Measurements from ENCODE around the gene PABPC4L. TPM values are rescaled to one million over a fixed set of nuclear protein-coding genes. Genes with fewer than 3 reads are reported as not detected.
"Not testable (repeated sequence)": the region's sequence is repeated elsewhere in the genome, so short reads cannot be mapped to it uniquely, and the experiment has no call there.

The PABPC4L gene
- total RNA-seq, 4 donors from 2014 or later: 0.09 to 0.51 (median 0.39) TPM; not detected in 1

GRCh38 chr4:134216411-134216810 is 14.8 kb upstream of the PABPC4L start:
- ATAC-seq (no peak), DNase-seq (no peak)
- no peak overlapping the region for H3K4me3 ChIP-seq
- H3K4me1 ChIP-seq: no peaks in the 10 kb centered on the region
- H3K27ac ChIP-seq: no peak overlapping the region
- in situ Hi-C loops (cut with MboI; ENCODE audit: low sequenced_read_pairs in 4 of 4) (no loop called here), intact Hi-C loops (cut with DNase I; ENCODE audit: low total_unique reads) (no loop called here)
- no peaks in the 10 kb centered on the region for H3K27me3 ChIP-seq
- H3K9me3 ChIP-seq: no peaks in the 10 kb centered on the region
- TF ChIP-seq POLR2A (IDR thresholded peaks at IDR 0.05): no peak
- TF ChIP-seq, protein P1, sequence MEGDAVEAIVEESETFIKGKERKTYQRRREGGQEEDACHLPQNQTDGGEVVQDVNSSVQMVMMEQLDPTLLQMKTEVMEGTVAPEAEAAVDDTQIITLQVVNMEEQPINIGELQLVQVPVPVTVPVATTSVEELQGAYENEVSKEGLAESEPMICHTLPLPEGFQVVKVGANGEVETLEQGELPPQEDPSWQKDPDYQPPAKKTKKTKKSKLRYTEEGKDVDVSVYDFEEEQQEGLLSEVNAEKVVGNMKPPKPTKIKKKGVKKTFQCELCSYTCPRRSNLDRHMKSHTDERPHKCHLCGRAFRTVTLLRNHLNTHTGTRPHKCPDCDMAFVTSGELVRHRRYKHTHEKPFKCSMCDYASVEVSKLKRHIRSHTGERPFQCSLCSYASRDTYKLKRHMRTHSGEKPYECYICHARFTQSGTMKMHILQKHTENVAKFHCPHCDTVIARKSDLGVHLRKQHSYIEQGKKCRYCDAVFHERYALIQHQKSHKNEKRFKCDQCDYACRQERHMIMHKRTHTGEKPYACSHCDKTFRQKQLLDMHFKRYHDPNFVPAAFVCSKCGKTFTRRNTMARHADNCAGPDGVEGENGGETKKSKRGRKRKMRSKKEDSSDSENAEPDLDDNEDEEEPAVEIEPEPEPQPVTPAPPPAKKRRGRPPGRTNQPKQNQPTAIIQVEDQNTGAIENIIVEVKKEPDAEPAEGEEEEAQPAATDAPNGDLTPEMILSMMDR (IDR thresholded peaks at IDR 0.05 in 4 of 5, conservative IDR thresholded peaks at IDR 0.05 in 1 of 5): no peak
- H3K36me3 ChIP-seq: no peaks in the 10 kb centered on the region

GRCh38 chr4:134215620-134216344 is 14.2 kb upstream of the PABPC4L start:
- DNase-seq (no peak), ATAC-seq (no peak)
- TF ChIP-seq POLR2A (IDR thresholded peaks at IDR 0.05): no peak
- TF ChIP-seq, protein P1 (IDR thresholded peaks at IDR 0.05 in 4 of 5, conservative IDR thresholded peaks at IDR 0.05 in 1 of 5): no peak
- intact Hi-C loops (cut with DNase I; ENCODE audit: low total_unique reads) (no loop called here), in situ Hi-C loops (cut with MboI; ENCODE audit: low sequenced_read_pairs in 4 of 4) (no loop called here)
- no peaks in the 10 kb centered on the region for H3K27me3 ChIP-seq
- H3K27ac ChIP-seq: no peak overlapping the region
- no peaks in the 10 kb centered on the region for H3K36me3 ChIP-seq
- no peaks in the 10 kb centered on the region for H3K4me1 ChIP-seq
- H3K9me3 ChIP-seq: no peaks in the 10 kb centered on the region
- H3K4me3 ChIP-seq: no peak overlapping the region

DNA sequence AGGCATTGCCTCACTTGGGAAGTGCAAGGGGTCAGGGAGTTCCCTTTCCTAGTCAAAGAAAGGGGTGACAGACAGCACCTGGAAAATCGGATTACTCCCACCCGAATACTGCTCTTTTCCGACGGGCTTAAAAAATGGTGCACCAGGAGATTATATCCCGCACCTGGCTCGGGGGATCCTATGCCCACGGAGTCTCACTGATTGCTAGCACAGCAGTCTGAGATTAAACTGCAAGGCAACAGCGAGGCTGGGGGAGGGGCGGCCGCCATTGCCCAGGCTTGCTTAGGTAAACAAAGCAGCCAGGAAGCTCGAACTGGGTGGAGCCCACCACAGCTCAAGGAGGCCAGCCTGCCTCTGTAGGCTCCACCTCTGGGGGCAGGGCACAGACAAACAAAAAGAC is 6.4 kb upstream of the PABPC4L start:
- H3K4me1 ChIP-seq; ATAC-seq; intact Hi-C loops (cut with DNase I; ENCODE audit: low total_unique reads); H3K27me3 ChIP-seq; H3K27ac ChIP-seq; H3K36me3 ChIP-seq; DNase-seq; in situ Hi-C loops (cut with MboI; ENCODE audit: low sequenced_read_pairs in 4 of 4); H3K4me3 ChIP-seq; H3K9me3 ChIP-seq: not testable (repeated sequence)

DNA sequence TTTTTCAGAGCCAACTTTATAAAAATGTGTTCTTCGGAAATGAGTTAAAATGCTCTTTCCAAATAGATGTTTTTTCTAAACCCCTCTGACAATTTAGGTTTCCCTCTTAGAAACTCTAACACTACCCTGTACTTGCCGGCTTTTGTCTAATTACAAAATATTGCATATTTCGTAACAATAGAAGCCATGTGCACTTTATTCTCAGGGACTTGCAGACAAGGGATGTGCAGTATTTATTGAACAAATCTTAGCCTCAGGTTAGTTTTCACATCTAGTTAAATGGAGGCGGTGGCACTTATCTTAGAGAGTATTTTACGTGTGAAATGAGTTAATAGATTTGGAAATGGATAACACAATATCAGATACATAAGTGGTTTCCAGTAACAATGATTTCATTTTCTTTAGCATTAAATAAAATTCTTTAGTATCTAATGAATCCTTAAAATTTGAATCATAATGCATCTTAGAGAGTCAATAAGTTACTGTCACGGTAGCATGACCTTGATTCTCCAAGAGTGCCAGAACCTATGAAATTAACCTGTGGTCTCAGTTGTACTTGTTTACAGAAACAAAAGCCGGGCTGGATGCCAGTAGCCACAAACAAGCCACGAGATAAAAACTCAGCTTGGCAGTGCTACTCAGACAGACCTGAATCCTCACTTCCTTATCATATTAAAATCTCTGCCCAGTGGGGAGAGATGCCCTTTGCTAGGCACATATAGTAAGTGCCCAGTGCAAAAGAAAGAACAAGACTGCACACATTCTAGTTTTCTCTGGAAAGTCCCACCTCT is 772 bp upstream of the PABPC4L start:
- in situ Hi-C loops (cut with MboI; ENCODE audit: low sequenced_read_pairs in 4 of 4) (no loop called here), intact Hi-C loops (cut with DNase I; ENCODE audit: low total_unique reads) (no loop called here)
- DNase-seq (no peak), ATAC-seq (no peak)
- H3K4me1 ChIP-seq: peaks cover 0 to 3% of the 10 kb centered on the region in 2 donors
- peak overlapping the region in 3 of 4 donors; percentile 48 to 56 (median 53) for H3K4me3 ChIP-seq
- TF ChIP-seq, protein P1 (IDR thresholded peaks at IDR 0.05 in 4 of 5, conservative IDR thresholded peaks at IDR 0.05 in 1 of 5): no peak
- TF ChIP-seq POLR2A (IDR thresholded peaks at IDR 0.05): no peak
- no peaks in the 10 kb centered on the region for H3K27me3 ChIP-seq
- H3K9me3 ChIP-seq: no peaks in the 10 kb centered on the region
- no peaks in the 10 kb centered on the region for H3K36me3 ChIP-seq
- H3K27ac ChIP-seq: peak overlapping the region in 1 of 4 donors; percentile 57

GRCh38 chr4:134200811-134201215 is 776 bp downstream of the PABPC4L start:
- H3K36me3 ChIP-seq: no peaks in the 10 kb centered on the region
- TF ChIP-seq, protein P1 (IDR thresholded peaks at IDR 0.05 in 4 of 5, conservative IDR thresholded peaks at IDR 0.05 in 1 of 5): no peak
- TF ChIP-seq POLR2A (IDR thresholded peaks at IDR 0.05): no peak
- no peak for ATAC-seq
- DNase-seq: no peak
- H3K4me3 ChIP-seq: peak overlapping the region; percentile 48 to 58 (median 54)
- H3K9me3 ChIP-seq: no peaks in the 10 kb centered on the region
- in situ Hi-C loops (cut with MboI; ENCODE audit: low sequenced_read_pairs in 4 of 4): no loop called here
- H3K27ac ChIP-seq: peak overlapping the region; percentile 49 to 73 (median 61)
- no peaks in the 10 kb centered on the region for H3K27me3 ChIP-seq
- intact Hi-C loops (cut with DNase I; ENCODE audit: low total_unique reads): no loop called here
- H3K4me1 ChIP-seq: peaks cover 0 to 3% of the 10 kb centered on the region in 2 donors

Measured in gastrocnemius medialis (tissue), 4 donors.